ENCODE data around the gene PDIK1L.
A peak's percentile ranks its signal among the peaks of the same experiment; 100 is the strongest.

PDIK1L gene

DNA sequence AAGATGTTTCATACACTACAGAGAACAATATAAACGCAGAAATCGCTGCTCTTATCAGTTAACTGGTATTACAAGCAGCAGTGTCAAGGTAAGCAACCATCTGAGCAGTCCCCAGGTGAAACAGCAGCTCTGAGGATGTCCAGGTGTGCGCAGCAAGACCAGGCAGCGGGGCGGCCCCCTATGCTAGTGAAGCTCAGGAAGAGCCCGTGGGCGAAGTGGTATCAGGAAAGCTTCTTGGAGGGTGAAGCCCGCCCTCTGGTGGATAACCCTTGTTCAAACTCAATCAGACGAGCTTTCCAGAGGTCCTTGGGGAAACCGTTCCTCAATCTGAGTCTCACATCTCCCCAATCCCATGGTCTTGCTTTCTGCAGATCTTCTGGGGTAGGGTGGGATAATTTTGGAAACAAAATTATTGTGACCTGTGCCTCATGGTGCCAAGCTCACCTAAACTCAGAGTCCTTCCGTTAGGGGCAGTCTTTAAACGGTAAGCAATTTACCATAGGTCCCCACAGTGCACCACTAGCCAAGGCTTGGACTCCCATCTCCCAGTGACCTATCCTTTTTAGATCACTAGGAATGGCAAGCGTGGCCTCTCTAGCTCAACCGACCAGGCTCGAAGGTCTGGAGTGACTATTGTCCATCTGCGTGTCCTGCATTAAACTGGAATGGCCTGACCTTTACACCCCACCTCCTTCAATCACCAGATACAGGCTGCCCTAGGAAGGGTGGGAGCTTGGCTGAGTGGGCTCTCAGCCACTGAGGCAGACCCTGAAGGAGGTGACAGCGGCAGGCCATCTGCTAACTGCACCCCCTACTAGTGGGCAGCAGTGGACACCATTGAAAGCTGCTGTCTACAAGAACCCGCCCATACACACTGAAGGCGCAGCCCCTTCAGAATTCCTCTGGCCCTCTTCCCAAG, 33.7 kb downstream of the PDIK1L start (continued):
- TF ChIP-seq SETDB1 (IDR thresholded peaks at IDR 0.05; ENCODE audit: insufficient read length, low read length) (no peak), ZNF707 (tag by site-specific recombination; IDR thresholded peaks at IDR 0.05) (no peak), ZNF239 (tag by site-specific recombination; IDR thresholded peaks at IDR 0.05) (no peak), ZNF654 (tag by site-specific recombination; IDR thresholded peaks at IDR 0.05; ENCODE audit: low read depth) (peak; percentile 87), ZIC2 (tag by site-specific recombination; IDR thresholded peaks at IDR 0.05) (peak; percentile 67), ZNF341 (tag by site-specific recombination; IDR thresholded peaks at IDR 0.05; ENCODE audit: low read depth) (0 out of 2 replicates have a peak, but pooled peaks have one; percentile 18), GLIS2 (tag by site-specific recombination; IDR thresholded peaks at IDR 0.05) (0 out of 2 replicates have a peak, but pooled peaks have one; percentile 25), ZNF37A (tag by site-specific recombination; IDR thresholded peaks at IDR 0.05) (no peak), ZNF660 (tag by site-specific recombination; IDR thresholded peaks at IDR 0.05) (peak; percentile 56; the same call in 1 of the 2 replicates), ZNF394 (tag by site-specific recombination; IDR thresholded peaks at IDR 0.05; ENCODE audit: borderline replicate concordance) (peak; percentile 42; the same call in 1 of the 2 replicates), ZNF561 (tag by site-specific recombination; IDR thresholded peaks at IDR 0.05; ENCODE audit: borderline replicate concordance) (peak; percentile 50; the same call in 1 of the 2 replicates), PRDM6 (tag by site-specific recombination; IDR thresholded peaks at IDR 0.05) (no peak), GLI2 (tag by site-specific recombination; IDR thresholded peaks at IDR 0.05; ENCODE audit: borderline replicate concordance, low read depth) (no peak), ZNF335 (tag by site-specific recombination; conservative IDR thresholded peaks at IDR 0.05) (peak; percentile 91), SP7 (tag by site-specific recombination; IDR thresholded peaks at IDR 0.05) (peak; percentile 19; the same call in 1 of the 2 replicates)

DNA sequence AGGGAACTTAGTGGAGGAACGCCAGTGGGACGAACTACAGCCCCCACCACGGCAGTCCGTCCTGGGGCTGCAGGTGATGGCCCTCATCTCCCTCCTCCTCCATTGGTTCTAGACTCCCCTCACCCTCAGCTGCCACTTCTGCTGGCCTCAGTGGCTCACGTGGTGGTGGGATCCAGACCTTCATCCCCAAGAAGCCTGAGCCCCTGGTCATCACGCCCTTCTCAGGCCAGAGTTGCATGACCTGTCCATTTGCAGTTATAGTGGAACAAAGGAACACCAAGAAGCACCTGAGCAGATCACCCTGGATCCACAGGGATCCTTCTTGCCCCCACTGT, 34.3 kb downstream of the PDIK1L start:
- H3K27ac ChIP-seq (ENCODE audit: extremely low read depth, low read depth, low read length), result no peak overlapping the region
- no peaks in the 10 kb centered on the region for H3K9me3 ChIP-seq (ENCODE audit: control insufficient read depth, insufficient read depth, low read depth, low read length)
- H3K4me1 ChIP-seq (ENCODE audit: control insufficient read depth, insufficient read depth, low read length), result no peaks in the 10 kb centered on the region
- no peak overlapping the region for H3K4me3 ChIP-seq (ENCODE audit: low read depth, low read length)
- ChIA-PET CTCF (interaction anchor here (0.6 to 7.4 kb wide), 25 partner anchors 10 to 251 kb away, joined by 3 to 129 read pairs (median 9); partner anchors contain the start of gene FAM110D), POLR2A (interaction anchor here (1.1 to 1.5 kb wide), 2 partner anchors 38 to 110 kb away, joined by 3 to 10 read pairs; no protein-coding TSS in a partner anchor)
- no peaks in the 10 kb centered on the region for H3K36me3 ChIP-seq (ENCODE audit: control insufficient read depth in 2 of 2, insufficient read depth in 1 of 2, low read length in 2 of 2)
- TF ChIP-seq ZXDB (tag by site-specific recombination; IDR thresholded peaks at IDR 0.05), result no peak
- no peak for TF ChIP-seq GLI4 (tag by site-specific recombination; IDR thresholded peaks at IDR 0.05)
- TF ChIP-seq, protein P1, sequence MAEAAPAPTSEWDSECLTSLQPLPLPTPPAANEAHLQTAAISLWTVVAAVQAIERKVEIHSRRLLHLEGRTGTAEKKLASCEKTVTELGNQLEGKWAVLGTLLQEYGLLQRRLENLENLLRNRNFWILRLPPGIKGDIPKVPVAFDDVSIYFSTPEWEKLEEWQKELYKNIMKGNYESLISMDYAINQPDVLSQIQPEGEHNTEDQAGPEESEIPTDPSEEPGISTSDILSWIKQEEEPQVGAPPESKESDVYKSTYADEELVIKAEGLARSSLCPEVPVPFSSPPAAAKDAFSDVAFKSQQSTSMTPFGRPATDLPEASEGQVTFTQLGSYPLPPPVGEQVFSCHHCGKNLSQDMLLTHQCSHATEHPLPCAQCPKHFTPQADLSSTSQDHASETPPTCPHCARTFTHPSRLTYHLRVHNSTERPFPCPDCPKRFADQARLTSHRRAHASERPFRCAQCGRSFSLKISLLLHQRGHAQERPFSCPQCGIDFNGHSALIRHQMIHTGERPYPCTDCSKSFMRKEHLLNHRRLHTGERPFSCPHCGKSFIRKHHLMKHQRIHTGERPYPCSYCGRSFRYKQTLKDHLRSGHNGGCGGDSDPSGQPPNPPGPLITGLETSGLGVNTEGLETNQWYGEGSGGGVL (tag by site-specific recombination; IDR thresholded peaks at IDR 0.05), result no peak
- no peak for TF ChIP-seq ZNF558 (tag by site-specific recombination; IDR thresholded peaks at IDR 0.05)
- TF ChIP-seq ZNF518A (tag by site-specific recombination; conservative IDR thresholded peaks at IDR 0.05; ENCODE audit: low read depth), result no peak
- TF ChIP-seq, protein P2, sequence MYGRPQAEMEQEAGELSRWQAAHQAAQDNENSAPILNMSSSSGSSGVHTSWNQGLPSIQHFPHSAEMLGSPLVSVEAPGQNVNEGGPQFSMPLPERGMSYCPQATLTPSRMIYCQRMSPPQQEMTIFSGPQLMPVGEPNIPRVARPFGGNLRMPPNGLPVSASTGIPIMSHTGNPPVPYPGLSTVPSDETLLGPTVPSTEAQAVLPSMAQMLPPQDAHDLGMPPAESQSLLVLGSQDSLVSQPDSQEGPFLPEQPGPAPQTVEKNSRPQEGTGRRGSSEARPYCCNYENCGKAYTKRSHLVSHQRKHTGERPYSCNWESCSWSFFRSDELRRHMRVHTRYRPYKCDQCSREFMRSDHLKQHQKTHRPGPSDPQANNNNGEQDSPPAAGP (tag by site-specific recombination; IDR thresholded peaks at IDR 0.05), result no peak
- no peak for TF ChIP-seq GLI2 (tag by site-specific recombination; IDR thresholded peaks at IDR 0.05; ENCODE audit: borderline replicate concordance, low read depth)

All from HEK293 (cell line).